GM18909 (cell line): ENCODE results near the gene MRPS2.

ENCODE experiments used
- ATAC-seq: cut with Tn5 transposase; IDR thresholded peaks from one replicate; pipeline ENCODE4 v1.9.1; 2021; ENCODE audit warnings: mild to moderate bottlenecking; ENCODE audit not compliant: unreplicated experiment, poor library complexity

The MRPS2 gene

DNA sequence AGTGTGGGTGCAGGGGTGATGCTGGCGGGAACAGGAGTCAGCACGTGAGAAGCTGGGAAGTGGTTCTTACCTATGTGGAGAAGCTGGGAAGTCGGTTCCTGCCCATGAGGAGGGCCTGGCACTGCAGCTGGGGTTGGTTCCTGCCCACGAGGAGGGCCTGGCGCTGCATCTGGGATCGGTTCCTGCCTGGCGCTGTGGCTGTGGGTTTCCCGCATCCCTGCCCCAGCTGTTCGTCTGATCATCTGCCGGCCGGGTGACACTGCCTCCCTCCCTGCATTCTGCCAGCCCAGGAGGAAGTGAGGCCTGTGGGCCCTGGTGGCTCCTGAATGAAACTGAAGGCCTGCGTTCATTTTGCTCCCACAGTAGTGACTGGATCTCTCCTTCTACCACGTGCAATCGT lies 50.5 kb downstream of the MRPS2 start:
- ATAC-seq = no peak

DNA sequence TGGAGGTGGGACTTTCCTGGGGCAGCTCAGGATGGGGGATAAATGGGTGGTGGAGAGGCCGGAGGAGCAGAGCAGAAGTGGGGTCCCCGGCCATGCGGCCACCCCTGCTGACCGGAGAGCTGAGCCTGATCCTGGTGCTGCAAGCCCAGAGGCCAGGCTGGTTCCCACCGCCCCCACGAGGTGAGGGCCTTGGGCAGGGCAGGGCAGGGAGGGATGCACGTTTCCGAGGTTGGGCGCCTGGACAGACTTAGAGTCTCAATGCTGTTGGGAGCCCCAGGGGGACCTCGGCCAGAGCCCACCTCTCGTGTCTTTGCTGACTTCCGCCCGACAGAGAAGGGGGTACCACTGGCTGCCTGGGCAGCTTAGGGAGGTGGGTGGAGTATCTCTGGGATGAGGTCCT lies 51.0 kb downstream of the MRPS2 start:
- ATAC-seq = no peak

DNA sequence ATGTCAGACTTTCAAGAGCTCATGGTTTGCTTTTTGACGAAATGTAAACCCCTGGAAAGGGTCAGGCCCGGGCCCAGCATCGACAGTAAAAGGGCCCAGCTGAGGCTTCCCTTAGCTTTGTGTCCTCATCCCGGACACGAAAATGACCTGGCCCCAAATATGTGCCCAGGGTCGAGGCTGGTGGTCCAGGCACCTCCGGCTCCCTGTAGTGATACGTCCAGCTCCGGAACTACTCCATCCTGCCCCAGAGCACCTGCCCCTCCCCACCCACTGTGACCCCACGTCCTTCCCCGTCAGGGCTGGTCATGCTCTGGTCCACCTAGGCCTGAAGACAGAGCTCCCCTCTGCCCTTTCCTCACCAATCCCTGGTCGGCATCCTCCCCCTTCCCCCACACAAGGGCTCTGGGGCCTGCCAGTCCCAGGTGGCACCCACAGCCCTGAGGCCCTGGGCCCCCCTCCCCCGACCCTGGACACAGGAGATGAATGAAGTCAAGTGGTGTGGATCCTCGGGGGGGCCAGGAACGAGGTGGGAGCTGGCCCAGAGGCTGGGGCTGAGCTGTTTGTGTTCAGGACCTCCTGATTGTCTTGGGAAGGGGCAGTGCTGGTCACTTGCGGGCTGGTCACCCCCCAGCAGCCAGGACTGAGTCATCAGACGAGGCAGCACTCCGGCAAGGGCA lies 51.7 kb downstream of the MRPS2 start:
- no peak for ATAC-seq

DNA sequence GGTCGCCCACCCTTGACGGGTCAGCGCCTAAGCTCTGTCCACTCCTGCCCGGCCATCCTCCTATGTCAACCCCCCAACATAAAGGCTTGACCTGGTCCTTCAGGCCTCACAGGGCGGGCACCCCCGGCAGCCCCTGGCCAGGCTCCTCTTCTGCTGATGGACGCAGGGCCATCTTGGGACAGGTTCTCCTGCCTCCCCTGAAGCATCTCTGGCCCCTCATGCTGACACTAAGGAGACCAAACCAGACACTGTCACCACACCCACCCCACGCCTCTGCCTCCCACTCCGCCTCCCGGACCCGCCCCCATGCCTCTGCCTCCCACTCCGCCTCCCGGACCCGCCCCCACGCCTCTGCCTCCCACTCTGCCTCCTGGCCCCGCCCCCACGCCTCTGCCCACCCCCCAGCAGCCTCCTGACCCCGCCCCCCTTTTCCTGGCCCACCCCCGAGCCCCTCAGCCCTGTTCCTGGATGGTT lies 52.3 kb downstream of the MRPS2 start:
- ATAC-seq = no peak
